Keratinocyte (primary cell): ENCODE data around the gene TEX44.
A peak's percentile ranks its signal among the peaks of the same experiment; 100 is the strongest.

Experiments used
- CTCF ChIP-seq, 3 experiments: IDR thresholded peaks in 1 of 3; conservative IDR thresholded peaks in 1 of 3; optimal IDR thresholded peaks in 1 of 3; 2 replicates in 2 of 3; 3 replicates in 1 of 3; pipeline versions ENCODE3 to v1.5.1; 2011; ENCODE audit warnings: low read length in 3 of 3, mild to moderate bottlenecking in 3 of 3, moderate library complexity in 2 of 3, control low read depth in 1 of 3, inconsistent platforms in 1 of 3; ENCODE audit not compliant: insufficient read depth in 2 of 3; ENCODE audit errors: extremely low read depth in 1 of 3
- EZH2 ChIP-seq: IDR thresholded peaks from one replicate; pipeline ENCODE4 v1.6.1; 2012; ENCODE audit warnings: inconsistent platforms, mild to moderate bottlenecking, low read length, moderate library complexity

GRCh38 chr2:231613663-231614558, 21.2 kb downstream of the TEX44 start:
- TF ChIP-seq CTCF (optimal IDR thresholded peaks at IDR 0.05 in 1 of 3, IDR thresholded peaks at IDR 0.05 in 1 of 3, conservative IDR thresholded peaks at IDR 0.05 in 1 of 3; ENCODE audit: extremely low read depth in 1 of 3, insufficient read depth in 2 of 3, low read length in 3 of 3) (peak in 1 of 3 experiments; percentile 5), EZH2 (no peak)
